HG03565 (cell line): Measurements from ENCODE around the gene THBS2.

Experiments
- ATAC-seq: cut with Tn5 transposase; IDR thresholded peaks from one replicate; pipeline ENCODE4 v1.9.1; 2021; ENCODE audit warnings: mild to moderate bottlenecking, moderate library complexity; ENCODE audit not compliant: unreplicated experiment

The THBS2 gene

DNA sequence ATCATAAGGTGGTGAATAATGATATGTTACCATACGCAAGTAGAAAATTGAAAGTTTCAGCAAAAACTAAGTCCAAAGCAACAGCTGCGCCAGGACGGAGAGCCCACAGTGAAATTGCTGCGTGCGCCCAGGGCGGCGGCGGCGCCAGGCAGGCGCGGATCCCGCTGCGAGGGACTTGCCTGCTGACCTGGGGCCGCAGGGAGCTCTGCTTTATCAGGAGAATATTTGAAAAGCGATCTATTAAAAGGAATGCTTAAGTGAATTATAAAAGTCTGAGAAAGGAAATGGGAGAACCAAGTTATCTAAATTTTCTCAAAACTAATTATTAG is 85.4 kb downstream of the THBS2 start:
- ATAC-seq, result no peak

- ATAC-seq, result no peak
These were observed 85.9 kb downstream of the THBS2 start for GRCh38 chr6:169167581-169168301.

DNA sequence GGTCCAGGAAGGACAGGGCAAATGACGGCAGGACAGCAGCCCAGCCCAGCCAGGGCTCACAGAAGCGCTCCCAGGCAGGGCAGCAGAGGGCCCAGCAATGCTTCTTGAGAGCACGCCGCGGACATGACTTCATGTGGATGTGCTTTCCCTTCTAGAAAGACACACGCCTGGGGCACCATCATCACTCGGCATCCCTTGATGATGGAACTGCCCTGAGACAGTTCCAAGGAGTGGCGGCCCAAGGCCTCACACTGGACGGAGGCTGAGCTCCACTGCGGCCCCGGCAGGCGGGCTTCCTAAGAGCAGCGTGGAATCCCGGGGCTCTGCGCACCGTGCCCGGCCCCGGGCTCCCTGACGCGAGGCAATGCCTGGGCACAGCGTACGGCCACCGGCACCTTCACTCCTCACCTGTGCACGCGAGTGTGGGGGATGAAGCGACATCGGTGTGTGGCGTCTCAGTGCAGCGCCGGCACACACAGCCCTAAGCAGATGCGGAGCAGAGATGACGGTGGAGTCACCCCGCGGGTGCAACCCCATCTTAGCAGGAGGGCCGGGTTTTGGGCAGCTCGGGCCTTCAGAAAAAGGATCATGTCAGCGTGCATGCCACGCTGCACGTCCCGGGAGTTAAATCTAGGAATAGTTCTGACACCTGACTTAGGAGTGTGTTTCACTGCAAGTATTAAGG is 86.6 kb downstream of the THBS2 start:
- no peak for ATAC-seq
